A549 (cell line): ENCODE measurements around the gene FGF3. TPM values are rescaled to one million over a fixed set of nuclear protein-coding genes. Genes with fewer than 3 reads are reported as not detected.

ENCODE experiments used
- ATAC-seq, 2 experiments: fragments of 200-7000 bp in 1 of 2; fragments of >200 bp in 1 of 2; cut with Nextera tagmentation in 1 of 2; cut with Tn5 transposase in 1 of 2; 3 replicates each; pipeline versions ENCODE4 v1.8.0 to v1.9.1; 2018 to 2020; ENCODE audit warnings: mild to moderate bottlenecking in 1 of 2, moderate library complexity in 1 of 2
- CTCF ChIA-PET: fragments of 300-600 bp; sonication (Branson Sonifier 250); formaldehyde crosslinking; extraction: SDS; loops from one replicate; lab custom pipeline; 2021; ENCODE audit warnings: antibody characterized with exemption, inconsistent platforms; lab: Yijun Ruan, JAX
- POLR2A ChIA-PET: fragments of 350-600 bp; formaldehyde crosslinking; extraction: SDS; loops from one replicate; lab custom pipeline; 2021; ENCODE audit warnings: antibody characterized with exemption, inconsistent platforms; lab: Yijun Ruan, JAX
- DNase-seq, 2 experiments: peaks; one replicate each; pipeline versions ENCODE4 v3.0.0 to v3.0.0-alpha.2; 2011 to 2016; ENCODE audit warnings: low read depth in 1 of 2, low spot score in 1 of 2
- FAIRE-seq: peaks from 2 replicates; lab custom pipeline; 2011; peaks lifted over from hg19 to GRCh38; lab: Jason Lieb, UNC
- H3K27ac ChIP-seq, 2 experiments: fragments of >200 bp; sonication (Bioruptor Twin); formaldehyde crosslinking; 3 replicates each; pipeline ENCODE4 v1.5.1; 2016 to 2017
- H3K4me1 ChIP-seq: fragments of >200 bp; sonication (Bioruptor Twin); formaldehyde crosslinking; 3 replicates; pipeline ENCODE4 v1.6.1; 2016
- H3K4me2 ChIP-seq: fragments of >200 bp; sonication (Bioruptor Twin); formaldehyde crosslinking; 3 replicates; pipeline ENCODE4 v1.6.1; 2016
- H3K4me3 ChIP-seq: fragments of >200 bp; sonication (Bioruptor Twin); formaldehyde crosslinking; 3 replicates; pipeline ENCODE4 v1.5.1; 2016
- H3K9me3 ChIP-seq: fragments of >200 bp; sonication (Bioruptor Twin); formaldehyde crosslinking; 3 replicates; pipeline ENCODE4 v1.6.1; 2016
- ATOH8 ChIP-seq: fragments of 250-450 bp; sonication (Bioruptor Pico); IDR thresholded peaks from 2 replicates; pipeline ENCODE4 v1.5.0; 2020; ENCODE audit warnings: low read depth, mild to moderate bottlenecking, moderate library complexity
- BCL3 ChIP-seq: fragments of >200 bp; sonication (Bioruptor Twin); formaldehyde crosslinking; IDR thresholded peaks from 3 replicates; pipeline ENCODE4 v1.6.1; 2016
- CBX2 ChIP-seq: fragments of 200-600 bp; sonication (generic); IDR thresholded peaks from 2 replicates; pipeline ENCODE4 v1.6.1; 2016; ENCODE audit warnings: low read depth, mild to moderate bottlenecking, borderline replicate concordance
- CHD2 ChIP-seq: fragments of 150-350 bp; IDR thresholded peaks from 2 replicates; pipeline ENCODE4 v1.6.1; 2014; ENCODE audit warnings: low read length; ENCODE audit not compliant: partially characterized antibody
- E2F6 ChIP-seq: IDR thresholded peaks from 2 replicates; pipeline ENCODE4 v1.6.1; 2012; ENCODE audit warnings: low read depth, borderline replicate concordance
- EHF ChIP-seq: fragments of 250-450 bp; sonication (Bioruptor Pico); IDR thresholded peaks from 2 replicates; pipeline ENCODE4 v1.5.0; 2020; ENCODE audit warnings: mild to moderate bottlenecking
- EHMT2 ChIP-seq: fragments of 200-600 bp; sonication (generic); IDR thresholded peaks from 2 replicates; pipeline ENCODE4 v1.6.1; 2016; ENCODE audit warnings: antibody characterized with exemption, low read depth, mild to moderate bottlenecking, moderate library complexity
- ESRRA ChIP-seq: fragments of 150-350 bp; IDR thresholded peaks from 2 replicates; pipeline ENCODE4 v1.6.1; 2014; ENCODE audit warnings: mild to moderate bottlenecking, low read length, borderline replicate concordance
- GATA3 ChIP-seq: IDR thresholded peaks from 2 replicates; pipeline ENCODE4 v1.6.1; 2012; ENCODE audit warnings: borderline replicate concordance
- HOXA7 ChIP-seq: fragments of 250-450 bp; sonication (Bioruptor Pico); IDR thresholded peaks from 2 replicates; pipeline ENCODE4 v1.5.0; 2020; ENCODE audit warnings: mild to moderate bottlenecking, moderate library complexity
- HOXB13 ChIP-seq: fragments of 250-450 bp; sonication (Bioruptor Pico); IDR thresholded peaks from 2 replicates; pipeline ENCODE4 v1.5.0; 2020; ENCODE audit warnings: low read depth, mild to moderate bottlenecking, moderate library complexity
- JUN ChIP-seq, 2 experiments: fragments of >200 bp; sonication (Bioruptor Twin); formaldehyde crosslinking; IDR thresholded peaks; 2 replicates in 1 of 2; 3 replicates in 1 of 2; pipeline ENCODE4 v1.6.1; 2016 to 2017
- JUNB ChIP-seq: fragments of >200 bp; sonication (Bioruptor Twin); formaldehyde crosslinking; IDR thresholded peaks from 2 replicates; pipeline ENCODE4 v1.6.1; 2016
- MAFK ChIP-seq: fragments of 450-650 bp; IDR thresholded peaks from 2 replicates; pipeline ENCODE4 v1.6.1; 2014; ENCODE audit not compliant: partially characterized antibody
- MAZ ChIP-seq: fragments of 150-350 bp; IDR thresholded peaks from 2 replicates; pipeline ENCODE4 v1.6.1; 2014; ENCODE audit warnings: antibody characterized with exemption, low read depth, low read length, borderline replicate concordance
- NFE2L2 ChIP-seq: fragments of 150-350 bp; conservative IDR thresholded peaks from 2 replicates; pipeline ENCODE4 v1.6.1; 2014; ENCODE audit warnings: low read length
- NR3C1 ChIP-seq: fragments of >200 bp; sonication (Bioruptor Twin); formaldehyde crosslinking; IDR thresholded peaks from 3 replicates; pipeline ENCODE4 v1.6.1; 2017
- PBX3 ChIP-seq: IDR thresholded peaks from 2 replicates; pipeline ENCODE4 v1.6.1; 2012
- PHF8 ChIP-seq: fragments of 200-600 bp; sonication (generic); IDR thresholded peaks from 2 replicates; pipeline ENCODE4 v1.6.1; 2016; ENCODE audit warnings: low read depth, mild to moderate bottlenecking, antibody characterized with exemption, moderate library complexity, borderline replicate concordance
- POLR2A ChIP-seq: IDR thresholded peaks from 2 replicates; pipeline ENCODE4 v1.6.1; 2012; ENCODE audit warnings: mild to moderate bottlenecking, low read length
- RAD21 ChIP-seq, 2 experiments: fragments of >200 bp in 1 of 2; sonication (Bioruptor Twin) in 1 of 2; formaldehyde crosslinking in 1 of 2; IDR thresholded peaks in 1 of 2; conservative IDR thresholded peaks in 1 of 2; 2 replicates in 1 of 2; 3 replicates in 1 of 2; pipeline ENCODE4 v1.6.1; 2012 to 2018; ENCODE audit warnings: inconsistent platforms in 1 of 2
- REST ChIP-seq: fragments of 200-600 bp; sonication (generic); IDR thresholded peaks from 2 replicates; pipeline ENCODE4 v1.6.1; 2016; ENCODE audit warnings: antibody characterized with exemption, mild to moderate bottlenecking, moderate library complexity
- RFX5 ChIP-seq: fragments of 450-650 bp; IDR thresholded peaks from 2 replicates; pipeline ENCODE4 v1.7.1; 2014; ENCODE audit warnings: antibody characterized with exemption, mild to moderate bottlenecking, moderate library complexity
- RNF2 ChIP-seq: fragments of 200-600 bp; sonication (generic); IDR thresholded peaks from 2 replicates; pipeline ENCODE4 v1.6.1; 2016; ENCODE audit warnings: low read depth, mild to moderate bottlenecking, antibody characterized with exemption, moderate library complexity, borderline replicate concordance
- SMC3 ChIP-seq: fragments of >200 bp; sonication (Bioruptor Twin); formaldehyde crosslinking; IDR thresholded peaks from 3 replicates; pipeline ENCODE4 v1.6.1; 2018; ENCODE audit warnings: inconsistent platforms
- SREBF2 ChIP-seq: fragments of 450-650 bp; IDR thresholded peaks from 2 replicates; pipeline ENCODE4 v1.6.1; 2014; ENCODE audit warnings: mild to moderate bottlenecking, moderate library complexity
- TP53 ChIP-seq: fragments of 250-450 bp; sonication (Bioruptor Pico); IDR thresholded peaks from 2 replicates; pipeline ENCODE4 v1.5.0; 2021; ENCODE audit warnings: mild to moderate bottlenecking, moderate library complexity
- USF2 ChIP-seq: fragments of 450-650 bp; IDR thresholded peaks from 2 replicates; pipeline ENCODE4 v1.6.1; 2014; ENCODE audit warnings: antibody characterized with exemption
- WGBS: methylation state at CpG from one replicate; pipeline ENCODE4 v1.1.6; 2017; ENCODE audit errors: missing lambda C conversion rate; 5-methylcytosine and 5-hydroxymethylcytosine counted together
- polyA plus RNA-seq, 4 experiments: library from polyadenylated mRNA; depleted of rRNA in 3 of 4; stranded (reverse); fragments of >200 nt; fragmentation: RNase III in 1 of 4; extraction: RNeasy Plus Mini Kit Qiagen cat#74134 plus additional on column Dnase treatment in 1 of 4; gene quantifications; 2 replicates in 3 of 4; 3 replicates in 1 of 4; pipeline ENCODE4 v1.2.3, GENCODE V29; 2011 to 2017

FGF3 gene
- polyA plus RNA-seq, 2 of the 4 experiments (the other 2 are of a cell fraction) = not detected

- Histone ChIP-seq H3K4me1 (no peaks in the 10 kb centered on the region), H3K4me2 (no peak overlapping the region)
- ChIA-PET POLR2A (no interaction called here), CTCF (interaction anchor here (0.8 to 1.9 kb wide), 2 partner anchors 23 to 26 kb away, joined by 3 to 7 read pairs; no protein-coding TSS in a partner anchor)
- TF ChIP-seq RNF2 (no peak), PHF8 (no peak), EHMT2 (no peak), E2F6 (no peak), POLR2A (no peak), EHF (CRISPR knock-in tag) (no peak), RFX5 (no peak), SMC3 (no peak), NR3C1 (no peak), JUNB (no peak), CHD2 (no peak), CBX2 (no peak), HOXA7 (CRISPR knock-in tag) (no peak), MAZ (no peak), RAD21 (conservative IDR thresholded peaks at IDR 0.05 in 1 of 2, IDR thresholded peaks at IDR 0.05 in 1 of 2) (no peak), TP53 (CRISPR knock-in tag) (no peak), JUN (IDR thresholded peaks at IDR 0.05) (no peak), ATOH8 (CRISPR knock-in tag) (no peak)
- TF ChIP-seq, all 56 proteins: peak for 0
- WGBS = 78% methylated on average over 12 of the region's 12 CpGs
- DNase-seq (no peak), ATAC-seq (no peak), FAIRE-seq (no peak)
- Histone ChIP-seq H3K27ac (no peak overlapping the region), H3K9me3 (no peaks in the 10 kb centered on the region), H3K4me3 (no peak overlapping the region)
Observed at GRCh38 chr11:69862797-69863543, 43.8 kb upstream of the FGF3 start.

- ATAC-seq = no peak
- TF ChIP-seq NFE2L2 (no peak), CBX2 (no peak), JUN (IDR thresholded peaks at IDR 0.05) (no peak), EHF (CRISPR knock-in tag) (no peak), REST (no peak), BCL3 (no peak), ESRRA (no peak), RNF2 (no peak), GATA3 (no peak), EHMT2 (no peak), HOXA7 (CRISPR knock-in tag) (no peak), SREBF2 (no peak), USF2 (no peak), PBX3 (no peak), JUNB (no peak), HOXB13 (CRISPR knock-in tag) (no peak), POLR2A (no peak), MAFK (no peak), PHF8 (no peak)
- CTCF ChIA-PET = interaction anchor here (1.8 kb wide), 1 partner anchor 20 kb away, joined by 4 read pairs; no protein-coding TSS in a partner anchor
- Histone ChIP-seq H3K4me1 (no peaks in the 10 kb centered on the region), H3K27ac (no peak overlapping the region), H3K4me2 (no peak overlapping the region), H3K4me3 (no peak overlapping the region), H3K9me3 (no peaks in the 10 kb centered on the region)
- no peak for FAIRE-seq
- POLR2A ChIA-PET = no interaction called here
- 65% methylated on average over 17 of the region's 19 CpGs for WGBS
- DNase-seq = no peak
Observed at GRCh38 chr11:69862331-69862771, 43.1 kb upstream of the FGF3 start.
